PC-3 (cell line): ENCODE data around the gene ASB18. TPM values are rescaled to one million over a fixed set of nuclear protein-coding genes. Genes with fewer than 3 reads are reported as not detected.

Experiments
- ATAC-seq: fragments of 200-7000 bp; cut with Tn5 transposase; 2 replicates; pipeline ENCODE4 v1.9.1; 2020; ENCODE audit warnings: mild to moderate bottlenecking, moderate library complexity
- BruUV-seq: library from RNA; stranded (reverse); fragments of 400-500 nt; replicated peaks from 2 replicates; lab custom pipeline; 2021; lab: Mats Ljungman, UMichigan
- CTCF ChIA-PET: fragments of 300-600 bp; sonication (Branson Sonifier 250); formaldehyde crosslinking; loops from one replicate; lab custom pipeline; 2022; ENCODE audit warnings: antibody characterized with exemption; lab: Charles Lee
- POLR2A ChIA-PET: fragments of 300-600 bp; sonication (Branson Sonifier 250); formaldehyde crosslinking; loops from one replicate; lab custom pipeline; 2022; ENCODE audit warnings: antibody characterized with exemption; ENCODE audit not compliant: unreplicated experiment; lab: Charles Lee
- DNase-seq: peaks from one replicate; pipeline ENCODE4 v3.0.0-alpha.2; 2015
- H2AFZ ChIP-seq: fragments of 300-600 bp; sonication (generic); 2 replicates; pipeline ENCODE4 v1.6.0; 2016; ENCODE audit warnings: antibody characterized with exemption, low read length
- H3F3A ChIP-seq: fragments of 300-600 bp; sonication (generic); one replicate; pipeline ENCODE4 v1.6.0; 2017; ENCODE audit warnings: antibody characterized with exemption, low read length, control low read depth, mild to moderate bottlenecking; ENCODE audit not compliant: unreplicated experiment
- H3K27ac ChIP-seq: fragments of 300-600 bp; sonication (generic); 2 replicates; pipeline ENCODE4 v1.5.1; 2016; ENCODE audit warnings: mild to moderate bottlenecking, low read length
- H3K27me3 ChIP-seq: fragments of 300-600 bp; sonication (generic); 2 replicates; pipeline ENCODE4 v1.6.1; 2016; ENCODE audit warnings: low read length, mixed read lengths
- H3K36me3 ChIP-seq: fragments of 300-600 bp; sonication (generic); 2 replicates; pipeline ENCODE4 v1.6.1; 2016; ENCODE audit warnings: low read depth, mixed run types, low read length, mixed read lengths
- H3K4me1 ChIP-seq: fragments of 300-600 bp; sonication (generic); 2 replicates; pipeline ENCODE4 v1.5.1; 2016; ENCODE audit warnings: low read length; ENCODE audit not compliant: insufficient read depth
- H3K4me2 ChIP-seq: fragments of 300-600 bp; sonication (generic); 2 replicates; pipeline ENCODE4 v1.6.0; 2016; ENCODE audit warnings: low read length
- H3K4me3 ChIP-seq: fragments of 300-600 bp; sonication (generic); 2 replicates; pipeline ENCODE4 v1.5.1; 2016; ENCODE audit warnings: mild to moderate bottlenecking, low read length, mixed read lengths
- H3K79me2 ChIP-seq: fragments of 300-600 bp; sonication (generic); 2 replicates; pipeline ENCODE4 v1.6.1; 2017; ENCODE audit warnings: low read length, mixed read lengths
- H3K9ac ChIP-seq: fragments of 300-600 bp; sonication (generic); 2 replicates; pipeline ENCODE4 v1.6.0; 2016; ENCODE audit warnings: mild to moderate bottlenecking, low read length
- H3K9me2 ChIP-seq: fragments of 300-600 bp; sonication (generic); replicated peaks from 2 replicates; pipeline ENCODE4 v1.6.1; 2016; ENCODE audit warnings: mixed run types, low read length, mixed read lengths
- H3K9me3 ChIP-seq: fragments of 300-600 bp; sonication (generic); 2 replicates; pipeline ENCODE4 v1.6.1; 2016; ENCODE audit warnings: low read length, mixed read lengths
- H4K20me1 ChIP-seq: fragments of 300-600 bp; sonication (generic); 2 replicates; pipeline ENCODE4 v1.6.1; 2016; ENCODE audit warnings: low read length, mixed read lengths
- CTCF ChIP-seq: fragments of 300-600 bp; sonication (generic); conservative IDR thresholded peaks from 2 replicates; pipeline ENCODE4 v1.5.1; 2017; ENCODE audit warnings: antibody characterized with exemption, low read depth, mild to moderate bottlenecking, low read length
- EZH2 ChIP-seq: fragments of 300-600 bp; sonication (generic); IDR thresholded peaks from one replicate; pipeline ENCODE4 v1.6.1; 2017; ENCODE audit warnings: antibody characterized with exemption, mild to moderate bottlenecking, low read length; ENCODE audit not compliant: unreplicated experiment
- EZH2phosphoT487 ChIP-seq: fragments of 300-600 bp; sonication (generic); IDR thresholded peaks from 2 replicates; pipeline ENCODE4 v1.6.1; 2018; ENCODE audit warnings: mild to moderate bottlenecking, antibody characterized with exemption, low read length, borderline replicate concordance
- intact Hi-C: fragments of 100-400 bp; cut with micrococcal nuclease; formaldehyde crosslinking; loops from 2 replicates; pipeline ENCODE4 v1.9.0; 2023
- total RNA-seq: library from RNA; depleted of rRNA; stranded (reverse); fragments of >200 nt; gene quantifications from 2 replicates; pipeline ENCODE4 v1.2.3, GENCODE V29; 2014

ASB18 gene
- total RNA-seq, 1 experiment from 2014 or later, result 0.15 TPM

GRCh38 chr2:236209996-236210395 lies 54.2 kb downstream of the ASB18 start:
- Histone ChIP-seq H3K79me2 (no peaks in the 10 kb centered on the region), H3K4me3 (no peak overlapping the region), H3K9me2 (no peaks in the 10 kb centered on the region), H3K4me2 (no peak overlapping the region), H3K36me3 (no peaks in the 10 kb centered on the region), H2AFZ (no peak overlapping the region), H3F3A (no peaks in the 10 kb centered on the region), H3K9me3 (no peaks in the 10 kb centered on the region), H3K27ac (no peak overlapping the region), H3K9ac (no peak overlapping the region), H3K4me1 (no peaks in the 10 kb centered on the region), H4K20me1 (no peaks in the 10 kb centered on the region), H3K27me3 (no peaks in the 10 kb centered on the region)
- no TSS peak for BruUV-seq
- ATAC-seq, result no peak
- TF ChIP-seq EZH2phosphoT487 (no peak), CTCF (no peak), EZH2 (no peak)
- ChIA-PET CTCF (no interaction called here), POLR2A (no interaction called here)
- intact Hi-C loops, result no loop called here
- no peak for DNase-seq

- no peak overlapping the region for H2AFZ ChIP-seq
- CTCF ChIA-PET, result no interaction called here
- no peak for DNase-seq
These were observed 54.7 kb downstream of the ASB18 start for GRCh38 chr2:236209535-236209934.

More at GRCh38 chr2:236209535-236209934, 54.7 kb downstream of the ASB18 start:
- Histone ChIP-seq H3F3A (no peaks in the 10 kb centered on the region), H3K27me3 (no peaks in the 10 kb centered on the region), H3K79me2 (no peaks in the 10 kb centered on the region), H4K20me1 (no peaks in the 10 kb centered on the region), H3K27ac (no peak overlapping the region), H3K36me3 (no peaks in the 10 kb centered on the region), H3K9ac (no peak overlapping the region), H3K9me2 (no peaks in the 10 kb centered on the region), H3K4me1 (no peaks in the 10 kb centered on the region), H3K4me3 (no peak overlapping the region), H3K4me2 (no peak overlapping the region), H3K9me3 (no peaks in the 10 kb centered on the region)
- ATAC-seq, result no peak
- no TSS peak for BruUV-seq
- POLR2A ChIA-PET, result no interaction called here
- intact Hi-C loops, result no loop called here
- TF ChIP-seq EZH2phosphoT487, result no peak
- no peak for TF ChIP-seq EZH2
- no peak for TF ChIP-seq CTCF
